ENCODE results near the gene CPA3.

The CPA3 gene

DNA sequence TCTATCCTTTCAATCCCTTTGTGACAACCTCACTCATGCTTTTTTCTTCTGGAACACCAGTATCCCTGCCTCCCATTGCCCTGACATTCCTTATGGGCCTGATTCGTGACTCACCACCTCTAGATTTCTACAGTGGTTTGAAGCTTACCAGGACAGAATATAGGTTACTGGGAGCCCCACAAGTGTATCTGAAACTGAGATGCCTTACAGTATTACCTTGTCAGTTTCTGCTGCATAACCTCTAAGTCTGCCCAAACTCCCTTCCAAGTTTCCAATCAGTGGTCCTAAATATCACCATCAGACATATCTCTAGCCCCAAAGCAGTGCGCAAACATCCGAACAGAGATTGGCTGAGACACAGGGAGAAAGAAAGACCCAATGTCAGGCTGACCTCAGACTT is 31.9 kb upstream of the CPA3 start:
- H3K4me3 ChIP-seq (ENCODE audit: low read length in 2 of 2): no peak overlapping the region
- H3K36me3 ChIP-seq (ENCODE audit: control insufficient read depth in 2 of 2, insufficient read depth in 2 of 2, low read length in 2 of 2): no peaks in the 10 kb centered on the region

DNA sequence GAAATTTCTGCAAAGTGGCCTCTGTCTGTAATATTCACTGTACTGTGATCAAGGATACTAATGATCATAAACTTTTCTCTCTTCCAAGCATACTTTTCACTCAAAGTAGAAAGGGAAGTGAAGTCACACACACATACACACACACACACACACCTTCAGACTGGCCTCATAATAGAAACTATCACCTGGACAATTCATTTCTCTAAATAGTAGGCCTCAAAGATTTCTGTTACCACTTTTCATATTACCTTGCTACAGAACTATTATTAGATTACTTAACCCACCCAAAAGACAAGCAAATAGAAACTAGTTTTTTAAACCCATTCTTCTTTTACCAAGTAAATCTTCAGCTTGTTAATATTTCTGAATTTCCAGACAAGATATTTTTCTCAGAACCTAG is 25.3 kb upstream of the CPA3 start:
- H3K9me3 ChIP-seq (ENCODE audit: control insufficient read depth in 2 of 2, low read length in 2 of 2): no peaks in the 10 kb centered on the region
- no peak overlapping the region for H3K9ac ChIP-seq (ENCODE audit: low read depth in 1 of 2, low read length in 2 of 2)
- no peaks in the 10 kb centered on the region for H3K36me3 ChIP-seq (ENCODE audit: control insufficient read depth in 2 of 2, insufficient read depth in 2 of 2, low read length in 2 of 2)
- no peaks in the 10 kb centered on the region for H3K4me1 ChIP-seq (ENCODE audit: control insufficient read depth in 2 of 2, insufficient read depth in 2 of 2, low read length in 2 of 2)
- H3K27me3 ChIP-seq (ENCODE audit: control insufficient read depth in 2 of 2, insufficient read depth in 2 of 2, low read length in 2 of 2): no peaks in the 10 kb centered on the region
- no peak overlapping the region for H3K27ac ChIP-seq (ENCODE audit: low read depth in 2 of 2, low read length in 2 of 2)
- H3K4me3 ChIP-seq (ENCODE audit: low read length in 2 of 2): no peak overlapping the region

More for the DNA sequence above, 31.9 kb upstream of the CPA3 start:
- Histone ChIP-seq H3K4me1 (ENCODE audit: control insufficient read depth in 2 of 2, insufficient read depth in 2 of 2, low read length in 2 of 2) (no peaks in the 10 kb centered on the region), H3K27me3 (ENCODE audit: control insufficient read depth in 2 of 2, insufficient read depth in 2 of 2, low read length in 2 of 2) (peaks cover 0 to 2% of the 10 kb centered on the region in 2 donors), H3K27ac (ENCODE audit: low read depth in 2 of 2, low read length in 2 of 2) (no peak overlapping the region), H3K9me3 (ENCODE audit: control insufficient read depth in 2 of 2, low read length in 2 of 2) (no peaks in the 10 kb centered on the region), H3K9ac (ENCODE audit: low read depth in 1 of 2, low read length in 2 of 2) (no peak overlapping the region)

DNA sequence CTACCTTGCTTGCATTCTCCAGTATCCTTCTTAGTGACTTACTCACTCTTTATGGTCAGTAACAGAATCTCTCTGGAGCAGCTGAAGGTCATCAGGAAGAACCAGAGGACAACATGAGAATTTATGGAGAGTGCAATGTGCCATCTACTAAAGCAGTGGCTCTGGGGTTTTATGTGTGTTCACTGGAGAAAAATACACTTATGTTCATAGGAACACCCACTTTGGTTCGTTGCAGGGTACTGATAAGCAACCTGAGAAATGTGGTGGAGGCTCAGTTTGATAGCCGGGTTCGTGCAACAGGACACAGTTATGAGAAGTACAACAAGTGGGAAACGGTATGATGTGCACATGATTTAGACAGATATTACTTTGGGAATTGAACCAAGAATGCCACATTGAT is 24.6 kb upstream of the CPA3 start:
- Histone ChIP-seq H3K9me3 (ENCODE audit: control insufficient read depth in 2 of 2, low read length in 2 of 2) (no peaks in the 10 kb centered on the region), H3K4me1 (ENCODE audit: control insufficient read depth in 2 of 2, insufficient read depth in 2 of 2, low read length in 2 of 2) (no peaks in the 10 kb centered on the region), H3K27ac (ENCODE audit: low read depth in 2 of 2, low read length in 2 of 2) (no peak overlapping the region), H3K36me3 (ENCODE audit: control insufficient read depth in 2 of 2, insufficient read depth in 2 of 2, low read length in 2 of 2) (no peaks in the 10 kb centered on the region), H3K27me3 (ENCODE audit: control insufficient read depth in 2 of 2, insufficient read depth in 2 of 2, low read length in 2 of 2) (no peaks in the 10 kb centered on the region), H3K9ac (ENCODE audit: low read depth in 1 of 2, low read length in 2 of 2) (no peak overlapping the region), H3K4me3 (ENCODE audit: low read length in 2 of 2) (no peak overlapping the region)

DNA sequence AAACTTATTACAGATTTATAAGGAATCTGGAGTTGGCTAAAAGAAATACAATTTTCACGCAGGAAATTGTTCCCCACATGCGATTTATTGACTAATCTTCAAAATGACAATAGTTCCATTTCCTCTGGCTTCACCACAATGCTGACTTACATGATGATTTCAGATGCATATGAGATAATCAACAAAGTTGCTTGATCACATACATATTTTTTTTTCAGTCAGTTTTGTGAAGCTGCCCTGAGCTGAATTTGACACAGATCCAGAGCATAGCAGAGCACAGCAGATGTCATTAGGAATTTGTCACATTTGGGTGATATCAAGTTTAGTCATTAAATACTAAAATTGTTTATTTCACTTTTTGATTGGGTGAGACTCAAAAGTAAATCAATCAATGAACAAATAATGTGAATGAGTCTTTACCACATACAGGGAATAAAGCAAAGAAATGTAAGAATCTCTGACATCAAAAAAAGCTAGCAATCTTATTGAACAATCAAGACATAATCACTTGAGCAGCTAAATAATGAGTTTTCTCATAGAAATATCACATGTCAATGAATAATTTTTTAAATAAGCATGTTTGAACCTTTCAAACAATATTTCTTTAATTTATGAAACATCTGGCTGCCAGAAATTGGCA is 19.2 kb upstream of the CPA3 start:
- Histone ChIP-seq H3K9ac (ENCODE audit: low read depth in 1 of 2, low read length in 2 of 2) (no peak overlapping the region), H3K27ac (ENCODE audit: low read depth in 2 of 2, low read length in 2 of 2) (no peak overlapping the region), H3K9me3 (ENCODE audit: control insufficient read depth in 2 of 2, low read length in 2 of 2) (no peaks in the 10 kb centered on the region), H3K4me1 (ENCODE audit: control insufficient read depth in 2 of 2, insufficient read depth in 2 of 2, low read length in 2 of 2) (no peaks in the 10 kb centered on the region), H3K27me3 (ENCODE audit: control insufficient read depth in 2 of 2, insufficient read depth in 2 of 2, low read length in 2 of 2) (no peaks in the 10 kb centered on the region), H3K36me3 (ENCODE audit: control insufficient read depth in 2 of 2, insufficient read depth in 2 of 2, low read length in 2 of 2) (no peaks in the 10 kb centered on the region), H3K4me3 (ENCODE audit: low read length in 2 of 2) (no peak overlapping the region)

DNA sequence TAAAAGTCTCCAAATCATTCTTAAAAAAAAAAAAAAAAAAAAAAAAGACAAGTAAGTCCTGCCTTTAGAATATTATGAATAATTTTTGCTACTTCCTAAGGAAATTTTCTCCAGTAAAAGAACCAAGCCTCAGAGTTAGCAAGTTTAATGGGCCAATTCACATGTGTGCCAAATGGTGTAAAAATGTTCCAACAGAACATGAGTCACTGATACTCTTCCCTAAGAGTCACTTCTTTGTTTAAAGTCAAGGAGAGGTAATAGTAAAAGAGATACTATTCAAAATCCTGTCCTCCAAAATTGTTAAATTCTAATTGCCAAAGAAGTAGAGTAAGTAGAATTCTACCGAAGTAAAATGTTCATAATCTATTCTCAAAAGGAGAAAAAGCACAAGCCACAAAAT is 17.7 kb upstream of the CPA3 start:
- no peak overlapping the region for H3K27ac ChIP-seq (ENCODE audit: low read depth in 2 of 2, low read length in 2 of 2)
- no peak overlapping the region for H3K4me3 ChIP-seq (ENCODE audit: low read length in 2 of 2)
- H3K9ac ChIP-seq (ENCODE audit: low read depth in 1 of 2, low read length in 2 of 2): no peak overlapping the region
- H3K9me3 ChIP-seq (ENCODE audit: control insufficient read depth in 2 of 2, low read length in 2 of 2): no peaks in the 10 kb centered on the region
- H3K36me3 ChIP-seq (ENCODE audit: control insufficient read depth in 2 of 2, insufficient read depth in 2 of 2, low read length in 2 of 2): no peaks in the 10 kb centered on the region
- H3K4me1 ChIP-seq (ENCODE audit: control insufficient read depth in 2 of 2, insufficient read depth in 2 of 2, low read length in 2 of 2): no peaks in the 10 kb centered on the region
- no peaks in the 10 kb centered on the region for H3K27me3 ChIP-seq (ENCODE audit: control insufficient read depth in 2 of 2, insufficient read depth in 2 of 2, low read length in 2 of 2)

DNA sequence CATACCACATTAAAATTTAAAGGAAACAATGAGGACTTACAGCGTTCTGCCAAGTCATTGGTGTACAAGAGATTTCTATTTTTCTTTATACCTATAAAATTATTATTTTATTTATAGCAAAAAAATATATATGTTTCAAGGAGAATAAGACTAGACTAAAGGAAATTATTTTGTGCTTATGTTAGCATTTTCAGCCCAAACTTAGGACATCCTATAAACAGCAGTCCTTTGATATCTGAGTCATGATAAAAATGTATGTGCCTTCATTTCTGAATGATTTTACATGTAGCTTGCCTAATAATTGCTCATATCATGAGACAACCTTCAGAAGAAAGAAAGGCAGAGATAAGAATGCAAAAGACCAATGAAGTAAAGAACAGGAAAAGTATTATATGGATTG is 16.7 kb upstream of the CPA3 start:
- no peak overlapping the region for H3K9ac ChIP-seq (ENCODE audit: low read depth in 1 of 2, low read length in 2 of 2)
- no peaks in the 10 kb centered on the region for H3K36me3 ChIP-seq (ENCODE audit: control insufficient read depth in 2 of 2, insufficient read depth in 2 of 2, low read length in 2 of 2)
- no peaks in the 10 kb centered on the region for H3K9me3 ChIP-seq (ENCODE audit: control insufficient read depth in 2 of 2, low read length in 2 of 2)
- H3K4me1 ChIP-seq (ENCODE audit: control insufficient read depth in 2 of 2, insufficient read depth in 2 of 2, low read length in 2 of 2): no peaks in the 10 kb centered on the region
- H3K4me3 ChIP-seq (ENCODE audit: low read length in 2 of 2): no peak overlapping the region
- H3K27ac ChIP-seq (ENCODE audit: low read depth in 2 of 2, low read length in 2 of 2): no peak overlapping the region
- no peaks in the 10 kb centered on the region for H3K27me3 ChIP-seq (ENCODE audit: control insufficient read depth in 2 of 2, insufficient read depth in 2 of 2, low read length in 2 of 2)

DNA sequence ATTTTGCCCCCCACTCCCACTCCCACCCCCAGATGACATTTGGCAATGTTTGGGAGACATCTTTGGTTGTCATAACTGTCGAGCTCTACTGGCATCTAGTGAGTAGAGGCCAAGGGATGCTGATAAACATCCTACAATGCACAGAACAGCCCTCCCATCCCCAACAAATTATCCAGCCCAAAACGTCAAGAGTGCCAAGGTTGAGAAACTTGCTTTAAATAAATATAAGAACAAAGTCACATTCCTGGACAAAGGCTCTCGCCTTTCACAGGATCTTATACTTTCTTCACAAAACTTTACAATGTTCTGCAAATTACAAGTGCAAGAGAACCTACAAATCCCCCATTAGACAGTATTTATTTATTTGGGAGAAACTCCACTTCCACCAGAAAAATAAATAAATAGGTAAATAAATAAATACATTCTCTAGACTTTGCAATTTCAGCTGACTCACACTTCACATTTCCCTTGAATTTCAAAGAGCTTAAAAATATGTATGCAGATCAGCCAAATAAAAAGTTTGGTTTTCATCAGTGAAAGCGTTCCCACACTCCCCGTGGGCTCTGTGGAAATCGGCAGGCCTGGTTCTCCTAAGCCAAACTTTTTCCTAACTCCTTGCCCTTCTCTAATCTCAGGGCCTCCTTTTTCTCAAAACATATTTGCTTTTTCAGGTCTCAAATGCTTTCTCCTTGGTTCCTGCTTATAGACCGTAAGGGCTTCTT is 12.7 kb upstream of the CPA3 start:
- no peaks in the 10 kb centered on the region for H3K4me1 ChIP-seq (ENCODE audit: control insufficient read depth in 2 of 2, insufficient read depth in 2 of 2, low read length in 2 of 2)

DNA sequence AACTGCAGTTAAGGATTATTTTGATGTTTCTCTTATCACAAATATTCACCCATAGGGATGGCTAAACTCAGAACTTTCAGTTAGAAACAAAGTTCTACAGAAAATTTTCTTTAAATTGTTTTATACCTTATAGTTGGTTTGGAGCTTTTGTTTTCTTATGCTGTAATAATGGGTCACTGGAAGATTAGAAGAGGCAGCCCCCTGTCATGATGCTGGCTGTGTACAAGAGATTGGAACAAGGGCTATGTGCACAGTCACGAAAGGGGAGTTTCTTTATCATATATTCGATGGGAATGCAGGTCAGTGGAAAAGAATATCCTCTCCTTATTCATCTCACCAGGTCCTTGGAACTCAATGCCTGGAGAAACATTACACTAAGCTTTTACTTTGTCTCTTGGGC is 12.0 kb upstream of the CPA3 start:
- Histone ChIP-seq H3K9ac (ENCODE audit: low read depth in 1 of 2, low read length in 2 of 2) (no peak overlapping the region), H3K4me1 (ENCODE audit: control insufficient read depth in 2 of 2, insufficient read depth in 2 of 2, low read length in 2 of 2) (no peaks in the 10 kb centered on the region), H3K36me3 (ENCODE audit: control insufficient read depth in 2 of 2, insufficient read depth in 2 of 2, low read length in 2 of 2) (no peaks in the 10 kb centered on the region), H3K4me3 (ENCODE audit: low read length in 2 of 2) (no peak overlapping the region), H3K9me3 (ENCODE audit: control insufficient read depth in 2 of 2, low read length in 2 of 2) (no peaks in the 10 kb centered on the region), H3K27ac (ENCODE audit: low read depth in 2 of 2, low read length in 2 of 2) (no peak overlapping the region), H3K27me3 (ENCODE audit: control insufficient read depth in 2 of 2, insufficient read depth in 2 of 2, low read length in 2 of 2) (no peaks in the 10 kb centered on the region)

More for the DNA sequence above, 12.7 kb upstream of the CPA3 start:
- Histone ChIP-seq H3K36me3 (ENCODE audit: control insufficient read depth in 2 of 2, insufficient read depth in 2 of 2, low read length in 2 of 2) (no peaks in the 10 kb centered on the region), H3K27me3 (ENCODE audit: control insufficient read depth in 2 of 2, insufficient read depth in 2 of 2, low read length in 2 of 2) (no peaks in the 10 kb centered on the region), H3K4me3 (ENCODE audit: low read length in 2 of 2) (no peak overlapping the region), H3K9me3 (ENCODE audit: control insufficient read depth in 2 of 2, low read length in 2 of 2) (no peaks in the 10 kb centered on the region), H3K9ac (ENCODE audit: low read depth in 1 of 2, low read length in 2 of 2) (no peak overlapping the region), H3K27ac (ENCODE audit: low read depth in 2 of 2, low read length in 2 of 2) (no peak overlapping the region)

DNA sequence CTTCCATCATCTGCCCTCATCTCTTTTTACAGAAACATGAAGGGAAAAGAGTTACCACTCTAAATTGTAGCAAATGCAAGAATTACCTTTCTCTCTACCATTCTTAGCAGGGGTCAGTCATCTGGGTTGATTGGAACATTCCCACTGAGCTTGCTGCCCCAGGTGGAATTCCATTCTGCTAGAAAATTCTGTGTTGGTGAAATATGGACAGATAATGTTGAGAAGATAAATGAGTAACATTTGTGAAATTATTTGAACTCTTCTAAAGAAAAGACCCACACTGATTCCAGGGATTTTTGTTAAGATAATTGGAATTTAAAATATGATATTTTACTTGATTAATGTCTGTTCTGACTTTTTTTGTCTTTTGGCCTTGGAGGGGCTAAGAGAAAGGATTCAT is 11.0 kb upstream of the CPA3 start:
- Histone ChIP-seq H3K9me3 (ENCODE audit: control insufficient read depth in 2 of 2, low read length in 2 of 2) (no peaks in the 10 kb centered on the region), H3K36me3 (ENCODE audit: control insufficient read depth in 2 of 2, insufficient read depth in 2 of 2, low read length in 2 of 2) (no peaks in the 10 kb centered on the region), H3K4me3 (ENCODE audit: low read length in 2 of 2) (no peak overlapping the region)

DNA sequence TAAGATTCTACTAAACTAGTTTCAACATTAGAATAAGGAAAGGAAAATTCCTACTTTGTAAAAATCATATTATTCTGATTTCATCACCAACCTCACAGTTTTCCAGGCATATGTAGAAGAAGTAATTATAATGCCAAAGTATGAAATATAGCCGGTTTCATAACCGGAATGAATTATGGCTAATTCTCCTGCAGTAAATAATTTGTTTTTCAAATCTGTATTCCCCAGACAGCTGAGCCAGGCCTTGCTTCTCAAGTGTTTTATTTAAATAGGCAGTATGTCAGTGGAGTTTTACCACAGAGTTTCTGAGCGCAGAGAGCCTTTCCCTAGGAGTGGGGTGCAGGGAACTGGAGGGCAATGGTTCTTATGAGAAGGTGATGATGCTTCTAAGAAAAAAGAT is 8.7 kb upstream of the CPA3 start:
- no peak overlapping the region for H3K9ac ChIP-seq (ENCODE audit: low read depth in 1 of 2, low read length in 2 of 2)
- H3K4me1 ChIP-seq (ENCODE audit: control insufficient read depth in 2 of 2, insufficient read depth in 2 of 2, low read length in 2 of 2): no peaks in the 10 kb centered on the region
- no peak overlapping the region for H3K4me3 ChIP-seq (ENCODE audit: low read length in 2 of 2)
- no peak overlapping the region for H3K27ac ChIP-seq (ENCODE audit: low read depth in 2 of 2, low read length in 2 of 2)
- no peaks in the 10 kb centered on the region for H3K36me3 ChIP-seq (ENCODE audit: control insufficient read depth in 2 of 2, insufficient read depth in 2 of 2, low read length in 2 of 2)
- no peaks in the 10 kb centered on the region for H3K9me3 ChIP-seq (ENCODE audit: control insufficient read depth in 2 of 2, low read length in 2 of 2)
- no peaks in the 10 kb centered on the region for H3K27me3 ChIP-seq (ENCODE audit: control insufficient read depth in 2 of 2, insufficient read depth in 2 of 2, low read length in 2 of 2)

More for the DNA sequence above, 11.0 kb upstream of the CPA3 start:
- Histone ChIP-seq H3K9ac (ENCODE audit: low read depth in 1 of 2, low read length in 2 of 2) (no peak overlapping the region), H3K4me1 (ENCODE audit: control insufficient read depth in 2 of 2, insufficient read depth in 2 of 2, low read length in 2 of 2) (no peaks in the 10 kb centered on the region), H3K27me3 (ENCODE audit: control insufficient read depth in 2 of 2, insufficient read depth in 2 of 2, low read length in 2 of 2) (no peaks in the 10 kb centered on the region), H3K27ac (ENCODE audit: low read depth in 2 of 2, low read length in 2 of 2) (no peak overlapping the region)
